Spleen (tissue), 7 donors: ENCODE measurements around the gene ADRA2B.

ENCODE experiments used
- CTCF ChIP-seq, 11 experiments: fragments of 200-600 bp in 7 of 11; fragments of 450-650 bp in 4 of 11; sonication (generic) in 4 of 11; IDR thresholded peaks in 8 of 11; conservative IDR thresholded peaks in 3 of 11; 1 replicate in 7 of 11; 2 replicates in 4 of 11; pipeline versions ENCODE4 v1.4.0 to v1.8.0; 2016 to 2021; ENCODE audit warnings: antibody characterized with exemption in 11 of 11, inconsistent platforms in 4 of 11, mild to moderate bottlenecking in 1 of 11
- POLR2A ChIP-seq, 3 donors: fragments of 450-650 bp; IDR thresholded peaks; one replicate each; pipeline ENCODE4 v1.5.1; 2017; ENCODE audit warnings: antibody characterized with exemption in 3 of 3, mild to moderate bottlenecking in 1 of 3
- POLR2AphosphoS5 ChIP-seq, 3 donors: sonication (generic); formaldehyde crosslinking; IDR thresholded peaks; one replicate each; pipeline ENCODE4 v1.5.1; 2017; ENCODE audit warnings: antibody characterized with exemption in 3 of 3
- donor health status: DM: no; HTN: no; CAD: no; lungs with moderate emphysema.
- donor health status: DM: no; HTN: no; CAD: no.
- donor health status: DM: no; HTN: no; CAD: no.

- TF ChIP-seq POLR2A (IDR thresholded peaks at IDR 0.05), result no peak
- TF ChIP-seq CTCF (IDR thresholded peaks at IDR 0.05 in 8 of 11, conservative IDR thresholded peaks at IDR 0.05 in 3 of 11), result no peak
- no peak for TF ChIP-seq POLR2AphosphoS5 (IDR thresholded peaks at IDR 0.05)
These were observed 18.2 kb downstream of the ADRA2B start for GRCh38 chr2:96097951-96098823.
